Fibroblast of the conjunctiva (primary cell): ENCODE measurements around the gene MGP.

ENCODE experiments used
- DNase-seq: peaks from one replicate; pipeline ENCODE4 v3.0.0-alpha.2; 2010; ENCODE audit warnings: low read depth

MGP gene

GRCh38 chr12:14860490-14860889 is 25.2 kb downstream of the MGP start:
- DNase-seq, result no peak

DNA sequence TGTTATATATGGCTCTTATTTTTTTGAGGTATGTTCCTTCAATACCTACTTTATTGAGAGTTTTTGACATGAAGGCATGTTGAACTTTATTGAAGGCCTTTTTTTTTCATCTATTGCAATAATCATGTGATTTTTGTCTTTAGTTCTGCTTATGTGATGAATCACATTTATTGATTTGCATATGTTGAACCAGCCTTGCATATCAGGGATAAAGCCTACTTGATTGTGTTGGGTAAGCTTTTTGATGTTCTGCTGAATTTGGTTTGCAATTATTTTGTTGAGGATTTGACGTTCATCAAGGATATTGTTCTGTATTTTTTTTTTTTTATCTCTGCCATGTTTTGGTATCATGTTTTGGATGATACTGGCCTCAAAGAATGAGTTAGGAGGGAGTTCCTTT is 27.1 kb downstream of the MGP start:
- no peak for DNase-seq

- no peak for DNase-seq
These were observed 31.0 kb downstream of the MGP start for GRCh38 chr12:14854586-14855183.

- no peak for DNase-seq
These were observed 31.7 kb downstream of the MGP start for GRCh38 chr12:14853961-14854360.

GRCh38 chr12:14852880-14853279 is 32.8 kb downstream of the MGP start:
- DNase-seq, result no peak

GRCh38 chr12:14850929-14851663 is 34.6 kb downstream of the MGP start:
- no peak for DNase-seq

GRCh38 chr12:14849661-14850060 is 36.0 kb downstream of the MGP start:
- no peak for DNase-seq

- no peak for DNase-seq
These were observed 38.6 kb downstream of the MGP start for GRCh38 chr12:14846876-14847580.

GRCh38 chr12:14846042-14846587 is 39.5 kb downstream of the MGP start:
- DNase-seq, result no peak

DNA sequence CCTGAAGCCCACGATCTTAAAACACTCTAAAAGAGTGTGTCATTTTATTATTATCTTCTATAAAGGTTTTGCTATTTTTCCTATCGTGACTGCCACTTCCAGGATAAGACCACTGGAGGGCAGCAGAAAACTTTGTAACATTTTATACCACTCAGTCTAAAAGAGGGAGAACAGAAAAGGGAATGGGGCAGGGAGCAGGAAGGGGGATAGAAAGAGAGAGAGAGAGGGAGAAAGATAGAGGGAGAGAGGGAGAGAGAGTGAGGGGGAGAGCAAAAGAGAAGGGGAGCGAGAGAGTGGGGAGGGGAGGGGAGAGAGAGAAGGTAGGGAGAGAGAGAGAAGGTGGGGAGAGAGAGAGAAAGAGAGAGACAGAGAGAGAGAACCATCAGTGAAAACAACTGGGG is 40.3 kb downstream of the MGP start:
- no peak for DNase-seq

DNA sequence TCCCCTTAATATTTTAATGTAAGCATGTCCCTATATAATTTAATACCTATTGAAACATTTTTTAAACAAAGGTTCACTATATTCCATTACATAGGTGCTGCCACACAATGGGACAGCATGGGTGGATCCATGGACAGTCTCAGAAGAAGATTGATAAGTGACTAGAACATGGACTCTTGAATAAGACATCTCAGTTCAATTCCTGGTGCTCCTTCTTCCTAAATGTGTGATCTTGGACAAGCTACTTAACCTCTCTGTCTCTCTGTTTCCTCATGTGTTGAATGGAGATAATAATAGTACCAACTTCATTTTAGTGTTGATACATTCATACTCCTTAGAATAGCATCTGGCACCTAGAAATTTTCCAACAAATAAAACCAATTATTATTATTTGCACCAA is 41.3 kb downstream of the MGP start:
- DNase-seq, result no peak

DNA sequence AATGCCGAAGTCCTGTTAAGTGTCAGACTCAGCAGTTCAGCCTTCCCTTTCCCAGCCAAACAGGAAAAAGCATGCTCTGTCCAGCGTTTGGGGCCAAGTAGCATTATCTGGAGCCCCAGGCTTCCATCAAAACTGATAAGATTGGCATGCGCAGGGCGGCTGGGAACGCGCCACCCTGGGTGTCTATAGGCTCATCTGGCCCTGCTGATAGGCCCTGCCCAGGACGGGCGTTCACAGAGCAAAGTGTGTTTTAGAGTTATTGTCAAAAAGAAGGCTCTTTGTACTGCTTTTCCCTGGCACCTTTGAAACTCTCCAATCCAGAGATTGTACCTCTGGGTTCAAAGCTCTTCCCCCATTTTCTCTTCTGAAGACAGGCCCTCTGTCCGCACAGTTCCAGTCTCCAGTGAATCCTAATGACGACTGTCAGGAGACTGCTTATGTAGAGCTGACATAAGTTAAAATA is 42.2 kb downstream of the MGP start, which contains the start of gene ART4:
TSS of gene ART4 (minus strand) at position 102 of the 463 bp plus-strand sequence. CDS start 413 bp downstream, outside the sequence.
- no peak for DNase-seq

- no peak for DNase-seq
These were observed 43.3 kb downstream of the MGP start for GRCh38 chr12:14842315-14842714.

DNA sequence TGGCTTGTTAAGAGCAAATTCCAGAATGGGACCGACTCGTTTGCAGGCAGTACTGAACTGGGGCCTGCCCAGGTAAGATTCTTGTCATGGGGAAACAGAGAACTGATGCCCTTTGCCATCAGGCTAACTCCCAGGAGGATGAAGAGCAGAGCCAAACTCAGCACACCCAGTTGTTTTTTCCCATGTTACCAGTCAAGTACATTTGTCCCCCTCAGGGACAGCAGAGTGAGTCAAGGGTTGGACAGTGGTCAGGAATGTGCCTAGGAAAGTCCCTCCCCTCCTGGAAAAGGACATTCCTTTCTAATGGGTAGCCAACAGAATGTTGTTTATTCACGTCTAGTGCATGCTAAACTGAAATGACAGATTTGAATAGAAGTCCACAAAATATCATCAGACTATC is 43.9 kb downstream of the MGP start:
- no peak for DNase-seq

- DNase-seq, result no peak
These were observed 45.0 kb downstream of the MGP start for GRCh38 chr12:14840616-14841015.

- no peak for DNase-seq
These were observed 46.4 kb downstream of the MGP start for GRCh38 chr12:14839262-14839661.

DNA sequence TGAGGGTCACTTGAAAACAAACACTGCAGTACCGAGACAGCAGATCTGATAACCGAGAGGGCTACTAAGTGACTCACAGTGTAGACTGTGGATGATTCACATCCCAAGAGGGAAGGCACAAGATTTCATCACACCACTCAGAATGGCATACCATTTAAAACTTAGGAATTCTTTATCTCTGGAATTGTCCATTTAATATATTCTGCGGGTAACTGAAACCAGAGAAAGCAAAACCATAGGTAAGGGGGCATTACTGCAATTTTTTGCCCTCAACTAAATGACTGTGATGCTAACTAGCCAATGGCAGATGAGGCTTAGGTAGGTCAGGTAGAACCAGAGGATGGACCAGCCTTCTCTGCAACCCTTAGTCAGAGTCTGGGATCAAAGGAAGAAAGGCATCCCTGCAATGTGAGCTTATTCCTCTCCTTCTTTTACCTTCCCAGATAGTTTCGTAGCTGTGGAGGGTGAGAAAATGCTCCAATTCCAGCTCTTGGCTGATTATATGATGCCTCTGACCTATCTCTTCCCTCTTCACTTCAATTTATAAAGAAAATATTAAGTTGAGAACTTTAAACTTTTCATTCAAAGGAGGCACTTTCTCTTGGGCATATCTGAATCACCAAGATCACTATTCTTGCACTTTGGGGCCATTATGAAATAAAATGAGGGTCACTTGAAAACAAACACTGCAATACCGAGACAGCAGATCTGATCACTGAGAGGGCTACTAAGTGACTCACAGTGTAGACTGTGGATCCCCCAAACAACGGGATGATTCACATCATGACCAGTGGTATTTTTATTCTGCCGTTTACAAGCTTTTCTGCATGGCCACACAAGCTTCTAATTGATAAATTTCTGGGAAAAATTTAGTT is 49.1 kb downstream of the MGP start:
- peak; percentile 52 for DNase-seq

DNA sequence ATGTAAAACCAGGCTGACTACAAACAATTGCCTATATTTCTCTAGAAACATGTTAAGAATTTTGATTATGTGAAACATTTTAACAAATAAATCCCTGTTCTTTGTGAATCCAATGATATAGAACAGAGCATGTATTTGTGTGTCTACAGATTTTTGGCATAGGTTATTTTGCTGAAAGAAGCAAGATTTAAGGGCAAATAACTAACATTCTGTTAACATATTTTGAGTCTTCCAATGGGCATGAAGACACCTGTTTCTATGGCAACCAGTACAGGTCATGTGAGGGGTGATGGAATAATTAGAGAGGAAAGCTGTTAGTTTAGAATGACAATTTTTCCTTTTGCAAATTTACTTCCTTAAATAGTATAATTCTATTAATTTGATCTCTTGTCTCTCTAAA is 51.1 kb downstream of the MGP start:
- no peak for DNase-seq

DNA sequence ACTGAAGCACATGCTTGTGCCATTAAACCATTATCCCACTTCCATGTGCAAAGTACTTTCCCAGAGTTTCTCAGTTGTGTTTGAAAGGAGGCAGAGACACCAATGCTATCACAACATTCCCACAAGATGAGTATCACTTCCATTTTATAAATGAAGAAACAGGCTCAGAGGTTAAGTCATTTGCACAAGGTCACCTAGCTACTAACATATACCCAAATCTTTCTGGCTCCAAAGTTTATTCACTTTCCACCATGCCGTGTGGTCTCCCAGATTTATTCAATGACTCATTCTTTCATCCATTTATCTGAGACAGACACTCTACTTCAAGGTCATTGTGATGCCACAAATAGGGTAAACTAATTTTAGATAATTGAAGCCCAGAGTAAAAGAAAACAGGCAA is 51.7 kb downstream of the MGP start:
- no peak for DNase-seq

- no peak for DNase-seq
These were observed 52.3 kb downstream of the MGP start for GRCh38 chr12:14833336-14833735.
